Measurements from ENCODE around the gene SLC7A4.

The SLC7A4 gene

GRCh38 chr22:20989323-20990138, 42.8 kb downstream of the SLC7A4 start:
- DNase-seq (ENCODE audit: low read depth in 1 of 2, low spot score in 1 of 2): no peak

GRCh38 chr22:20988573-20989322, 43.6 kb downstream of the SLC7A4 start:
- no peak for DNase-seq (ENCODE audit: low read depth in 1 of 2, low spot score in 1 of 2)

- no peak for DNase-seq (ENCODE audit: low read depth in 1 of 2, low spot score in 1 of 2)
Observed at GRCh38 chr22:20987375-20987774, 45.0 kb downstream of the SLC7A4 start.

GRCh38 chr22:20986365-20986764, 46.0 kb downstream of the SLC7A4 start:
- no peak for DNase-seq (ENCODE audit: low read depth in 1 of 2, low spot score in 1 of 2)

- DNase-seq (ENCODE audit: low read depth in 1 of 2, low spot score in 1 of 2): no peak
Observed at GRCh38 chr22:20985720-20986119, 46.6 kb downstream of the SLC7A4 start.

- no peak for DNase-seq (ENCODE audit: low read depth in 1 of 2, low spot score in 1 of 2)
Observed at GRCh38 chr22:20983081-20983771, 49.1 kb downstream of the SLC7A4 start.

- no peak for DNase-seq (ENCODE audit: low read depth in 1 of 2, low spot score in 1 of 2)
Observed at GRCh38 chr22:20982563-20982882, 49.8 kb downstream of the SLC7A4 start.

GRCh38 chr22:20981787-20982562, 50.4 kb downstream of the SLC7A4 start, which contains the start of gene LZTR1:
Gene LZTR1 (plus strand): TSS chr22:20982297. CDS start chr22:20982372, 75 bp downstream.
- peak; percentile 50 to 61 for DNase-seq (ENCODE audit: low read depth in 1 of 2, low spot score in 1 of 2)

GRCh38 chr22:20980938-20981722, 51.2 kb downstream of the SLC7A4 start:
- no peak for DNase-seq (ENCODE audit: low read depth in 1 of 2, low spot score in 1 of 2)

- no peak for DNase-seq (ENCODE audit: low read depth in 1 of 2, low spot score in 1 of 2)
Observed at GRCh38 chr22:20980523-20980922, 51.8 kb downstream of the SLC7A4 start.

GRCh38 chr22:20979940-20980453, 52.4 kb downstream of the SLC7A4 start:
- DNase-seq (ENCODE audit: low read depth in 1 of 2, low spot score in 1 of 2): no peak

- peak; percentile 39 to 60 for DNase-seq (ENCODE audit: low read depth in 1 of 2, low spot score in 1 of 2)
Observed at GRCh38 chr22:20979243-20979809, 53.0 kb downstream of the SLC7A4 start.
